GM12878 (cell line): ENCODE data around the gene ZNF613. TPM values are rescaled to one million over a fixed set of nuclear protein-coding genes. Genes with fewer than 3 reads are reported as not detected.

ENCODE experiments used
- ATAC-seq: fragments of 200-7000 bp; cut with Tn5 transposase; 3 replicates; pipeline ENCODE4 v1.9.1; 2020; ENCODE audit warnings: mild to moderate bottlenecking, moderate library complexity
- BruUV-seq: library from RNA; stranded (reverse); fragments of 400-500 nt; replicated peaks from 2 replicates; lab custom pipeline; 2021; lab: Mats Ljungman, UMichigan
- CTCF ChIA-PET: fragments of 300-600 bp; sonication (Branson Sonifier 250); formaldehyde crosslinking; extraction: SDS; loops from one replicate; lab custom pipeline; 2021; ENCODE audit warnings: inconsistent platforms; lab: Yijun Ruan, JAX
- POLR2A ChIA-PET: fragments of 350-600 bp; formaldehyde crosslinking; extraction: SDS; loops from one replicate; lab custom pipeline; 2021; ENCODE audit warnings: inconsistent platforms; lab: Charles Lee
- RAD21 ChIA-PET: fragments of 300-600 bp; sonication (Branson Sonifier 250); formaldehyde crosslinking; loops from one replicate; lab custom pipeline; 2023; ENCODE audit warnings: antibody characterized with exemption; ENCODE audit not compliant: unreplicated experiment; lab: Charles Lee
- SMC1A ChIA-PET: fragments of 300-600 bp; sonication (Branson Sonifier 250); formaldehyde crosslinking; loops from one replicate; lab custom pipeline; 2023; ENCODE audit not compliant: unreplicated experiment, uncharacterized antibody; lab: Charles Lee
- DNase-seq: peaks from one replicate; pipeline ENCODE4 v3.0.0-alpha.2; 2011; ENCODE audit warnings: low read depth, low spot score
- FAIRE-seq: peaks from 3 replicates; lab custom pipeline; 2011; peaks lifted over from hg19 to GRCh38; lab: Jason Lieb, UNC
- H2AFZ ChIP-seq: 2 replicates; pipeline ENCODE4 v1.6.0; 2011; ENCODE audit warnings: low read depth, low read length, control low read depth; ENCODE audit not compliant: control insufficient read depth
- H3K27ac ChIP-seq: 2 replicates; pipeline ENCODE4 v1.5.1; 2011; ENCODE audit warnings: control low read depth; ENCODE audit not compliant: control insufficient read depth, insufficient read depth
- H3K27me3 ChIP-seq, 2 experiments: replicated peaks in 1 of 2; 2 replicates each; pipeline versions ENCODE4 v1.6.0 to v1.6.1; 2011; ENCODE audit warnings: low read length in 1 of 2; ENCODE audit not compliant: control insufficient read depth in 2 of 2, insufficient read depth in 2 of 2
- H3K36me3 ChIP-seq, 2 experiments: 2 replicates each; pipeline ENCODE4 v1.5.1; 2011; ENCODE audit warnings: low read length in 1 of 2; ENCODE audit not compliant: control insufficient read depth in 2 of 2, insufficient read depth in 2 of 2
- H3K4me1 ChIP-seq: 2 replicates; pipeline ENCODE4 v1.6.1; 2011; ENCODE audit warnings: mild to moderate bottlenecking, low read length, moderate library complexity, mixed read lengths; ENCODE audit not compliant: control insufficient read depth, insufficient read depth
- H3K4me2 ChIP-seq: 2 replicates; pipeline ENCODE4 v1.6.0; 2011; ENCODE audit warnings: control low read depth; ENCODE audit not compliant: control insufficient read depth, insufficient read depth
- H3K4me3 ChIP-seq: fragments of 200-600 bp; sonication (generic); 2 replicates; pipeline ENCODE4 v1.5.1; 2016
- H3K79me2 ChIP-seq: 2 replicates; pipeline ENCODE4 v1.6.0; 2011; ENCODE audit warnings: low read length; ENCODE audit not compliant: control insufficient read depth, insufficient read depth
- H3K9ac ChIP-seq: 2 replicates; pipeline ENCODE4 v1.8.0; 2011; ENCODE audit warnings: low read length, control low read depth, mixed read lengths; ENCODE audit not compliant: control insufficient read depth, insufficient read depth
- H3K9me3 ChIP-seq: replicated peaks from 3 replicates; pipeline ENCODE4 v1.5.1; 2011; ENCODE audit warnings: mild to moderate bottlenecking, low read length; ENCODE audit not compliant: control insufficient read depth, insufficient read depth
- H4K20me1 ChIP-seq: 2 replicates; pipeline ENCODE4 v1.6.0; 2011; ENCODE audit not compliant: control insufficient read depth, insufficient read depth
- ASH2L ChIP-seq: fragments of 300-600, 200-600 bp; sonication (generic); IDR thresholded peaks from 2 replicates; pipeline ENCODE4 v1.6.1; 2017; ENCODE audit warnings: low read depth, mild to moderate bottlenecking, borderline replicate concordance
- BHLHE40 ChIP-seq, 2 experiments: fragments of 450-650 bp in 1 of 2; IDR thresholded peaks; 2 replicates each; pipeline ENCODE4 v1.6.1; 2011 to 2017; ENCODE audit warnings: low read depth in 2 of 2, borderline replicate concordance in 1 of 2, improper control_type of control experiment in 1 of 2, low read length in 1 of 2, mild to moderate bottlenecking in 1 of 2
- EGR1 ChIP-seq, 2 experiments: IDR thresholded peaks; 1 replicate in 1 of 2; 2 replicates in 1 of 2; pipeline ENCODE4 v1.6.1; 2011 to 2012; ENCODE audit warnings: low read depth in 2 of 2, low read length in 2 of 2, borderline replicate concordance in 1 of 2, mild to moderate bottlenecking in 1 of 2, moderate library complexity in 1 of 2
- FOXK2 ChIP-seq: fragments of 450-650 bp; IDR thresholded peaks from 2 replicates; pipeline ENCODE4 v1.6.1; 2017; ENCODE audit warnings: mild to moderate bottlenecking, moderate library complexity
- JUNB ChIP-seq: IDR thresholded peaks from 2 replicates; pipeline ENCODE4 v1.6.1; 2016; ENCODE audit warnings: antibody characterized with exemption, mild to moderate bottlenecking
- SUPT20H ChIP-seq: IDR thresholded peaks from 2 replicates; pipeline ENCODE4 v1.6.1; 2011; ENCODE audit warnings: low read depth, mild to moderate bottlenecking, low read length, moderate library complexity, borderline replicate concordance; ENCODE audit not compliant: control insufficient read depth
- SUZ12 ChIP-seq: fragments of 200-600 bp; sonication (generic); IDR thresholded peaks from one replicate; pipeline ENCODE4 v1.6.1; 2018; ENCODE audit warnings: antibody characterized with exemption, mild to moderate bottlenecking; ENCODE audit not compliant: unreplicated experiment
- ZZZ3 ChIP-seq: IDR thresholded peaks from 2 replicates; pipeline ENCODE4 v1.6.1; 2011; ENCODE audit warnings: low read depth; ENCODE audit not compliant: control insufficient read depth, insufficient read length
- WGBS: methylation state at CpG from one replicate; pipeline ENCODE4 v1.1.6; 2016; ENCODE audit warnings: low lambda C conversion rate; ENCODE audit not compliant: insufficient replicate concordance, insufficient coverage; ENCODE audit errors: missing lambda C conversion rate; 5-methylcytosine and 5-hydroxymethylcytosine counted together
- in situ Hi-C: fragments of 300-500 bp; cut with MboI; formaldehyde crosslinking; loops from 9 replicates; pipeline ENCODE4 v1.14.3; 2018; ENCODE audit warnings: mixed read lengths
- intact Hi-C: fragments of 100-400 bp; cut with micrococcal nuclease; formaldehyde crosslinking; loops from one replicate; pipeline ENCODE4 v1.14.2; 2022; ENCODE audit not compliant: unreplicated experiment
- polyA plus RNA-seq, 11 experiments: library from polyadenylated mRNA; depleted of rRNA in 4 of 11; unstranded in 6 of 11; stranded (reverse) in 5 of 11; fragments of >200 nt; fragmentation: Nextera tagmentation in 4 of 11; fragmentation: Illumina TruSeq in 1 of 11; extraction: Ambion mirVana in 4 of 11; extraction: Trizol in 1 of 11; gene quantifications; 1 replicate in 1 of 11; 2 replicates in 10 of 11; pipeline versions ENCODE4 v1.2.1 to v1.2.3, GENCODE V29; 2011 to 2016; ENCODE audit warnings: inconsistent platforms in 2 of 11, missing spikeins in 2 of 11, low read depth in 1 of 11
- total RNA-seq, 4 experiments: library from RNA; depleted of rRNA in 3 of 4; stranded (reverse); fragments of >200 nt in 3 of 4; fragmentation: Illumina TruSeq in 1 of 4; extraction: Trizol in 1 of 4; gene quantifications; 2 replicates each; pipeline versions ENCODE4 v1.2.1 to v1.2.3, GENCODE V29; 2013 to 2021
- TF ChIP-seq, protein P1 (sequence below): fragments of 150-350 bp; IDR thresholded peaks from 2 replicates; pipeline ENCODE4 v1.6.1; 2014; ENCODE audit warnings: mild to moderate bottlenecking, low read depth, low read length
- TF ChIP-seq, protein P2 (sequence below): fragments of 450-650 bp; IDR thresholded peaks from 2 replicates; pipeline ENCODE4 v1.6.1; 2017; ENCODE audit warnings: mild to moderate bottlenecking, low read depth, inconsistent platforms; ENCODE audit not compliant: poor library complexity, severe bottlenecking

The ZNF613 gene
- total and polyA plus RNA-seq, 10 of the 15 experiments (the other 5 are each of a cell fraction or from before 2014, with no cell fraction given): 3.3 to 7.8 (median 5.0) TPM

DNA sequence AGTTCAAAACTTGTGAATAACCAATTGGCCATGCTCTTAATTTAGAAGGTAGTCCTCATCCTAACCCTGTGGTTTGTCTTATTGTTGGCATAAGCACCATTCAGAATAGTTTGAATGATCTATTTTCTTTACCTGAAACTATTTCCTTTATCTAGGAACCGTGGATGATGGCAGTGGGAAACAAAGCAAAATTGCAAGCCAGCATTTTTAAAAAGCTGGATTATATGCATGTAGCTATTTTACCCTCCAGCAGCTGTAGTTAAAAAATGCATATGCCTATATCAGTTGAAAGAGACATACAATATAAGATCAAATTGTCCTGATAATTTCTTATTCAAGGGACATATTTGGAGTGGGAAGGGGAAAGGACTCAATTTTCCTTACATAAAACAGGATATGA is 19.3 kb downstream of the ZNF613 start:
- no peak overlapping the region for H3K4me3 ChIP-seq
- in situ Hi-C loops: no loop called here
- no peak overlapping the region for H3K4me2 ChIP-seq
- peaks cover 38% of the 10 kb centered on the region for H3K9me3 ChIP-seq
- intact Hi-C loops: no loop called here
- H4K20me1 ChIP-seq: no peaks in the 10 kb centered on the region
- ChIA-PET CTCF (no interaction called here), POLR2A (no interaction called here), SMC1A (no interaction called here), RAD21 (no interaction called here)
- no peaks in the 10 kb centered on the region for H3K27me3 ChIP-seq
- no peak for TF ChIP-seq SUZ12
- no peak for TF ChIP-seq ZZZ3
- TF ChIP-seq, protein P1, sequence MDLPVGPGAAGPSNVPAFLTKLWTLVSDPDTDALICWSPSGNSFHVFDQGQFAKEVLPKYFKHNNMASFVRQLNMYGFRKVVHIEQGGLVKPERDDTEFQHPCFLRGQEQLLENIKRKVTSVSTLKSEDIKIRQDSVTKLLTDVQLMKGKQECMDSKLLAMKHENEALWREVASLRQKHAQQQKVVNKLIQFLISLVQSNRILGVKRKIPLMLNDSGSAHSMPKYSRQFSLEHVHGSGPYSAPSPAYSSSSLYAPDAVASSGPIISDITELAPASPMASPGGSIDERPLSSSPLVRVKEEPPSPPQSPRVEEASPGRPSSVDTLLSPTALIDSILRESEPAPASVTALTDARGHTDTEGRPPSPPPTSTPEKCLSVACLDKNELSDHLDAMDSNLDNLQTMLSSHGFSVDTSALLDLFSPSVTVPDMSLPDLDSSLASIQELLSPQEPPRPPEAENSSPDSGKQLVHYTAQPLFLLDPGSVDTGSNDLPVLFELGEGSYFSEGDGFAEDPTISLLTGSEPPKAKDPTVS: no peak
- no peak for TF ChIP-seq ASH2L
- TF ChIP-seq, protein P2, sequence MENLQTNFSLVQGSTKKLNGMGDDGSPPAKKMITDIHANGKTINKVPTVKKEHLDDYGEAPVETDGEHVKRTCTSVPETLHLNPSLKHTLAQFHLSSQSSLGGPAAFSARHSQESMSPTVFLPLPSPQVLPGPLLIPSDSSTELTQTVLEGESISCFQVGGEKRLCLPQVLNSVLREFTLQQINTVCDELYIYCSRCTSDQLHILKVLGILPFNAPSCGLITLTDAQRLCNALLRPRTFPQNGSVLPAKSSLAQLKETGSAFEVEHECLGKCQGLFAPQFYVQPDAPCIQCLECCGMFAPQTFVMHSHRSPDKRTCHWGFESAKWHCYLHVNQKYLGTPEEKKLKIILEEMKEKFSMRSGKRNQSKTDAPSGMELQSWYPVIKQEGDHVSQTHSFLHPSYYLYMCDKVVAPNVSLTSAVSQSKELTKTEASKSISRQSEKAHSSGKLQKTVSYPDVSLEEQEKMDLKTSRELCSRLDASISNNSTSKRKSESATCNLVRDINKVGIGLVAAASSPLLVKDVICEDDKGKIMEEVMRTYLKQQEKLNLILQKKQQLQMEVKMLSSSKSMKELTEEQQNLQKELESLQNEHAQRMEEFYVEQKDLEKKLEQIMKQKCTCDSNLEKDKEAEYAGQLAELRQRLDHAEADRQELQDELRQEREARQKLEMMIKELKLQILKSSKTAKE: no peak
- TF ChIP-seq BHLHE40 (IDR thresholded peaks at IDR 0.05; ENCODE audit: borderline replicate concordance in 1 of 2, low read depth in 2 of 2, low read length in 1 of 2): no peak
- TF ChIP-seq EGR1 (IDR thresholded peaks at IDR 0.05; ENCODE audit: borderline replicate concordance in 1 of 2, low read depth in 2 of 2, low read length in 2 of 2): no peak
- no peak for TF ChIP-seq FOXK2
- no peak for TF ChIP-seq SUPT20H
- TF ChIP-seq JUNB: no peak
- DNase-seq (no peak), ATAC-seq (no peak), FAIRE-seq (no peak)
- BruUV-seq: no TSS peak
- no peak overlapping the region for H3K9ac ChIP-seq
- 5% methylated on average over 1 of the region's 1 CpG for WGBS
- no peaks in the 10 kb centered on the region for H3K79me2 ChIP-seq
- H3K27ac ChIP-seq: no peak overlapping the region
- H2AFZ ChIP-seq: no peak overlapping the region
- no peaks in the 10 kb centered on the region for H3K4me1 ChIP-seq
- peaks cover 0 to 20% of the 10 kb centered on the region in 2 experiments; a peak in 2 of 4 replicates for H3K36me3 ChIP-seq
